ENCODE data around the gene CA10. TPM values are rescaled to one million over a fixed set of nuclear protein-coding genes. Genes with fewer than 3 reads are reported as not detected.

Gene CA10
- total RNA-seq, 1 donor from 2014 or later, result not detected

- no peak for DNase-seq
These were observed 448.6 kb downstream of the CA10 start for GRCh38 chr17:51709694-51710633.

DNA sequence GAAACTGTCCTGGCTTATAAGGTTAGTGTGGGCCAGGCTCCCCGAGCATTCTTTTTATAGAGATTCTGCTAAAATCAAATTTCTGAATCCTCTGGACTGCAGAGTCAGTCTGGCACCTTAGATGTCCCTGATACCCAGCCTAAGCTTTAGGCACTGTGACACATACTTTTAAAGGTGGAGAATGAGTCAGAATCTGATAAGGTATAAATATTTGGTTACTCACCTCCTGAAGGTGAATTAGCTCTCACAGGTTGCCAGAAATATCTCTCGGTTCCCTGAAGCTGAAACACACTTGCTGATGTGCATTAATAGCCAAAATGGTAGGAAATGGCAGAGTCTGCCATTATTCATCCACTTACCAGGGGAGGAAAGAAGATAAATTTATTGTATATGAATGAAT is 451.3 kb downstream of the CA10 start:
- no peak for DNase-seq

- no peak for DNase-seq
These were observed 452.4 kb downstream of the CA10 start for GRCh38 chr17:51706093-51706492.

- DNase-seq, result no peak
These were observed 454.9 kb downstream of the CA10 start for GRCh38 chr17:51703361-51704341.

GRCh38 chr17:51702963-51703360 is 455.6 kb downstream of the CA10 start:
- DNase-seq, result no peak

DNA sequence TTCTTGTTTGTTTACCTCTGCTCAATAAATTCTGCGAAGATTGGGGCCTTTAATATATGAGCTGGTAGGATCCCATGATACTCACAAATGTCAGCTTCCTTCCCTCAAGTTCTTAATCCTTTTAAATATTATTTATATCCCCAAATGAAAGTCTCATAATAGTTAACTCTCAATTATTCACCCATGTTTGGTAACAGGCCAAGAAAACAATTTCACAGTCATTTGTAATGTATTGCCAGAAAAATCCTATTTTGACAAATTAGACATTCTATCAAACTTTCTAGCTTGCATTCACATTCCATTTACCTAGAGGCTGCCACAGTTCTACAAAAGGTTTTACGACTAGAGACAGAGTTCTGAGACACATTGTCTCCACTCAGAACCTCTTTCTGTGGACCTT is 457.0 kb downstream of the CA10 start:
- no peak for DNase-seq

GRCh38 chr17:51700011-51700760 is 458.3 kb downstream of the CA10 start:
- DNase-seq, result no peak

DNA sequence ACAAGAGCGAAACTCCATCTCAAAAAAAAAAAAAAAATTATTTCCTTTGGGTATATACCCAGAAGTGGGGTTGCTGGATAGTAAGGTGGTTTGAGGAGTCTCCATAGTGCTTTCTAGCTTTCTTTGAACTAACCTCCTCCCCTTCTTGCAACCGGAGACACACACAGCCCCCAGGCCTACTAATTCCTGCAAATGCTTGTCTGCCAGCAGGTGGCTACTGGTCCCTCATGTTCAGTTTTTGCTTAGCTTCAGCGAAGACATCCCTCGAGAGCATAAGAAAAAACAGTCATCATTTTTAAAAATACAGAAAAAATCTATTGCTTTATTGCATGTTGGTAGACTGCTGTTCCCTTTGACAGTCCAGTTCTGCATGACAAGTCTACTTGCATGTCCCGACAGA is 459.2 kb downstream of the CA10 start:
- no peak for DNase-seq

GRCh38 chr17:51692917-51693316 is 465.6 kb downstream of the CA10 start:
- DNase-seq, result no peak

DNA sequence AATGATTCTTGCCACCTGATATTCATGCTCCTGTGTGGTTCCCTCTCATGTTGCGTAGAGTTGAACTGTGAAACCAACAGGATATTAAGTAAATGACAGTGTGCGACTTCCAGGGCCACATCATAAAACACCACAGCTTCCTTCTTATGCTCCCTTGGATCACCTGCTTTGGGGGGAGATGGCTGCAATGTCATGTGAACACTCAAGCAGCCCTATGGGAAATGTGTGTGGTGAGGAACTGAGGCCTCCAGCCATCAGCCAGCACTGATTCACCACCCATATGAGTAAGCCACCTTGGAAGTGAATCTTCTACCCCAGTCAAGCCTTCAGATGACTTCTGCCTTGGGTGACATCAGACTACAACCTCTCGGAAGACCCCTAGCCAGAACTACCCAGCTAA is 470.6 kb downstream of the CA10 start:
- no peak for DNase-seq

DNA sequence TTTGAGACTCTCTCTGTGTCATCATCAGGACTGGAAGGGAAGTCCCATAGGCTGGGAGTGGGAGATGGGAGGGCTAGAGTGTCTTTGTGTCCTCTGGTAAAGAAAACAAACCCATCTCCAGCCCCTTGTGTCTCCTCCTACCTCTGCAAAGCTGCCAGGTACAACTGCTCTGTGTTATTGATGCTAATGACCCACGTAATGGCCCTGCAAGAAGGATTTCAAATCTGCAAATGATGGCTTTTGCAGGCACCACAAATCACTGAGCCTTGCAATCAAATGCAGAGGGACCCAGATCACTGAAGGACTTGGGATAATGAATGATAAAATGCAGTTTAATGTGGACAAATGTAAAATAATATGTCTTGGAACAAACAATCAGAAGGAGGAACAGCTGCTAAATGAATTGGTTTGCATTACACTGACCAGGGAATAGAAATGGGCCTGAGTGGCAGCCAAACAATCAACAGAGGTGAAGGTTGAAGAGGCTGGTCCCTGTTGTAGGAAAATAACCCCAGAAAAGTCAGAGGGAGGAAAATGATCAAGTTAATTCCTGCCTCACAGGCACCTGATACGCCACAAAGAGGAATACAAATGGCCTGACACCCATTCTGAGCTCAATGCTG is 473.1 kb downstream of the CA10 start:
- DNase-seq, result no peak

DNA sequence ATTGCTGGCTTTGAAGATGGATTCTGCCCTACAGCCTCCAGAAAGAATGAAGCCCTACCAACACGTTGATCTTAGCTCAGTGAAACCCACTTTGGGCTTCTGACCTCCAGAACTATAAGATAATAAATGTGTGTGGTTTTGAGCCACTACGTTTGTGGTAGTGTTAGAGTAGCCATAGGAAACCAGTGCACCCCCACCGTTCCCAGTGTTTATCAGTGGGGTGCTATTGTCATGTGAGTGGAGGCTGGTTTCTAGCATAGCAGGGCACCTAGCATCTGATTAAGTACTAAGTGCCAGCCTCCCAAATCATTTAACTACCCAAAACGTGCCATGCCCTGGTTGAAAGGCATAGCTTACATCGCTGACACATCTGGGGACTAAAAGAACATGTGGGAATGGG is 474.3 kb downstream of the CA10 start:
- DNase-seq, result no peak

DNA sequence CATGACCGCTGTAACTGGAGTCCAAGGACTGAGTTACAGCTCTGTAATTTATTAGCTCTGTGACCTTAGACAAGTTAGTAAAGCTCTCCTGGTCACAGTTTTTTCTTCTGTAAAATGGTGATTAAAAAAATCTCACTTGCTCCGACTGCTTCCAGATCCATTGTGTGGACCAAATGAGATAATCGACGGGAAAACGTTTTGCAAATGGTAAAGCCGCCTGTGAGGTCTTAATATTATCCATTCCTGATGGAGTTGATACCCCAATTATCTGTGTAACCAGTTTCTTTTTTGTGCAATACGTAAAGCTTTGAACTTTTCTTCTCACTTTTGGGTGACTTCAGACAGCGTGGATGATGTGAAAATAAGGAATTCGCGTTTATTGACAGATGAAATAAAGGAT is 475.2 kb downstream of the CA10 start:
- DNase-seq, result no peak

GRCh38 chr17:51682115-51682514 is 476.4 kb downstream of the CA10 start:
- no peak for DNase-seq

GRCh38 chr17:51677875-51678274 is 480.6 kb downstream of the CA10 start:
- DNase-seq, result no peak

GRCh38 chr17:51676691-51677487 is 481.6 kb downstream of the CA10 start:
- DNase-seq, result no peak

- no peak for DNase-seq
These were observed 483.8 kb downstream of the CA10 start for GRCh38 chr17:51674579-51675255.

DNA sequence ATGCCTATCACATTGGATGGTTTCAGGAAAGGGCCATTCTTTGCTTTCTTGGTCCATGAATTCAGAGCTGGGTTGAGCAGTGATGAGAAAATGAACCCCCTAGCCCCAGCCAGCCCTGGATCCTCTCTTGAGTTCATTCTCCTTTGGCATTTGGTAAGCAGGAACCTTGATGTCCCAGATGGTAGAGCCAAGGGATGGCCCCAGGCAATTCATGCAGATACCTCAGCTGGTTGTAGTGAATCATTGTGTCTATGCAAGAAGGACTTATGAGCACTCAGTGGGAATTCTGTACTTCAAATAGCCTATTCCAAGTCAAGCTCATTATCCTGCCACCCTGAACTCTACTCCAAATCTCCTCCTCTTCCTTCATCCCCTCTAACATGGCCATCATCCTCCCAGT is 485.4 kb downstream of the CA10 start:
- no peak for DNase-seq

- DNase-seq, result no peak
These were observed 486.4 kb downstream of the CA10 start for GRCh38 chr17:51672065-51672464.

DNA sequence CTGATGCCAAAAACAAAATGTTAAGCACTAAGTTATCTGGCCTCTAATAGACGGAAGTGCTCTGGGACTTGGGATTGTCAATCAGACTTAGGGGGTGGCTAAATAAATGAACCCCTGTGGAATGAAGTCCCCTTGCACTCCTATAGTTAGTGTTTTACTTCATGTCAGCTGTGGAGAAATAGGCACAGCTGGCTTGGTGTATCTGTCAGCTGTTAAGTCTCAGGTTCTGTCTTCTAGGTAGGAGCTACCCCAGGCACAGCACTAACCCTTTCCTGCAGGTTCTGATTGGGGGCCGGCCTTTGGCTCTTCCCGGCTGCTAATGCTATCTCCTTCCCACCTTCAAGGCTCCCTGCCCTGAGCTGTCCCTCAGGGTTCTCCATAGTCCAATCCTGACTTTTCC is 487.6 kb downstream of the CA10 start:
- no peak for DNase-seq

- DNase-seq, result no peak
These were observed 489.6 kb downstream of the CA10 start for GRCh38 chr17:51668963-51669246.

All from dermis blood vessel endothelial cell (primary cell).